Naive B cell (primary cell): ENCODE data around the gene ERBIN. TPM values are rescaled to one million over a fixed set of nuclear protein-coding genes. Genes with fewer than 3 reads are reported as not detected.

ENCODE experiments used
- polyA plus RNA-seq, 6 donors: library from polyadenylated mRNA; unstranded; fragments of 300-500 nt; fragmentation: Illumina TruSeq; gene quantifications; one replicate each; pipeline ENCODE4 v1.2.3, GENCODE V29; 2021; ENCODE audit warnings: low read depth in 6 of 6

ERBIN gene
- polyA plus RNA-seq, 6 donors from 2014 or later: 18.4 to 57.6 (median 41.4) TPM

Other genes with a start within 250 kb of the ERBIN start
- 1 to 10 TPM; 1.9 to 4.3 (median 3.2) TPM for gene SGTB, start 204.5 kb upstream of the ERBIN start, polyA plus RNA-seq
- 1 to 10 TPM; 1.9 to 7.3 (median 4.1) TPM for gene NLN, start 204.4 kb upstream of the ERBIN start, polyA plus RNA-seq
- gene SREK1, start 217.7 kb downstream of the ERBIN start, polyA plus RNA-seq: 10 to 100 TPM; 12.9 to 32.6 (median 19.0) TPM